Measurements from ENCODE around the gene PPP1R26. TPM values are rescaled to one million over a fixed set of nuclear protein-coding genes. Genes with fewer than 3 reads are reported as not detected.
"Not testable (repeated sequence)": the region's sequence is repeated elsewhere in the genome, so short reads cannot be mapped to it uniquely, and the experiment has no call there.

Gene PPP1R26
- total and polyA plus RNA-seq, 7 donors, result 2.0 to 9.5 (median 3.8) TPM

DNA sequence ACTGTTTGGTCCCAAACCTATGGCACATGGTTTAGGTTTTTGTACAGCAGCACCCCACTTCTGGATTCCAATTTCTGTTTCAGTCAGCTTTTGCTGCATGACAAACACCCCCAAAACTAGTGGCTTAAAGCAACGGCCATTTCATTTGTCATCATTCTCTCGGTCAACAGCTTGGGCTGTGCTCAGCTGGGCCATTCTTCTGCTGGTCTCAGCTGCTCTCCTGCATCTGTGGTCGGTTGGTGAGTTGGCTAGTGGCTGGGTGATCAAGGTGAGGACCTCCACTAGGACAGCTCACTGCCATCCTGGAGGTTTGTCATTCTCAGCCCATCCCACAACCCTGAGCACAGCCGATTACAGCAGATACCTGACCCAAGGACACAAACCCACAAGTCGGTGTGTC, 24.8 kb upstream of the PPP1R26 start:
- no peaks in the 10 kb centered on the region for H3K9me3 ChIP-seq
- no peak overlapping the region for H3K4me3 ChIP-seq
- H3K4me1 ChIP-seq, result no peaks in the 10 kb centered on the region
- peaks cover 0 to 15% (median 4%) of the 10 kb centered on the region in 3 donors for H3K27me3 ChIP-seq (ENCODE audit: insufficient read depth in 3 of 3, low read length in 2 of 3)
- no peak overlapping the region for H3K27ac ChIP-seq
- TF ChIP-seq, protein P1, sequence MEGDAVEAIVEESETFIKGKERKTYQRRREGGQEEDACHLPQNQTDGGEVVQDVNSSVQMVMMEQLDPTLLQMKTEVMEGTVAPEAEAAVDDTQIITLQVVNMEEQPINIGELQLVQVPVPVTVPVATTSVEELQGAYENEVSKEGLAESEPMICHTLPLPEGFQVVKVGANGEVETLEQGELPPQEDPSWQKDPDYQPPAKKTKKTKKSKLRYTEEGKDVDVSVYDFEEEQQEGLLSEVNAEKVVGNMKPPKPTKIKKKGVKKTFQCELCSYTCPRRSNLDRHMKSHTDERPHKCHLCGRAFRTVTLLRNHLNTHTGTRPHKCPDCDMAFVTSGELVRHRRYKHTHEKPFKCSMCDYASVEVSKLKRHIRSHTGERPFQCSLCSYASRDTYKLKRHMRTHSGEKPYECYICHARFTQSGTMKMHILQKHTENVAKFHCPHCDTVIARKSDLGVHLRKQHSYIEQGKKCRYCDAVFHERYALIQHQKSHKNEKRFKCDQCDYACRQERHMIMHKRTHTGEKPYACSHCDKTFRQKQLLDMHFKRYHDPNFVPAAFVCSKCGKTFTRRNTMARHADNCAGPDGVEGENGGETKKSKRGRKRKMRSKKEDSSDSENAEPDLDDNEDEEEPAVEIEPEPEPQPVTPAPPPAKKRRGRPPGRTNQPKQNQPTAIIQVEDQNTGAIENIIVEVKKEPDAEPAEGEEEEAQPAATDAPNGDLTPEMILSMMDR (IDR thresholded peaks at IDR 0.05), result no peak
- WGBS, 3 donors, result 84 to 88% (median 88%) methylated on average over 5 of the region's 5 CpGs
- intact Hi-C loops (cut with DNase I), result no loop called here
- ATAC-seq, result no peak
- DNase-seq, result no peak
- no peaks in the 10 kb centered on the region for H3K36me3 ChIP-seq (ENCODE audit: insufficient read depth in 1 of 2, low read depth in 1 of 2)

DNA sequence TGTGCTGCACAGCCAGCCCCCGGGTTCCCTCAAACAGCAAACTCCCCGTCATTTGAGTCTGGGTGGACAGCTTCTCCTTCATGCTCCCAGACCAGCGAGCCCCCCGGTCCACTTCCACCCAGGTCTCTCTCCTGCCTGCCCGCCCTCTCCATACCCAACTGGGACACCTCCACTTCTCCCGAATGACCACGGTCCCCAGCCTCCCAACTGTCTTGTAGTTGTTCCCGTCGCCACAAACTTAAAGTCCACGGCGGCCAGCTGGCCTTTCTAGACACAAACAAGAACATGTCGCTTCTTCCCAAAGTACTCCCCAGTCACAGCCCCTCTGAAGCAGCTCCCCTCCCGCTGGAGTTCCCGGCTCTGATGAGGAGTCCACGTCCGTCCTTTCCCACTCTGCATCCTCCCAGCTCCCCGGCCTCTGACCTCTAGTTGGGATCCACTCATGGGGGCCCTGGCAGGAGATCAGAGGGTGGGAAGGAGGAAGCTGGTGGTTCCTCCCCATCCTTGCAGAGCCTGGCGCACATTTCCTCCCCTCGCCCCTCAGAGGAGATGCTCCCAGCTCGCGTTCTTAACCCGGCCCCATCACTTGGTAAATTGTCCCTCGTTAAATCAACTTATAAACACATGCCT, 24.1 kb upstream of the PPP1R26 start:
- intact Hi-C loops (cut with DNase I), result no loop called here
- DNase-seq (no peak), ATAC-seq (no peak)
- no peak overlapping the region for H3K27ac ChIP-seq
- H3K4me1 ChIP-seq, result no peaks in the 10 kb centered on the region
- H3K27me3 ChIP-seq (ENCODE audit: insufficient read depth in 3 of 3, low read length in 2 of 3), result peaks cover 0 to 23% (median 10%) of the 10 kb centered on the region in 3 donors
- 73 to 76% (median 73%) methylated on average over 23 of the region's 23 CpGs for WGBS, 3 donors
- no peak overlapping the region for H3K4me3 ChIP-seq
- H3K9me3 ChIP-seq, result no peaks in the 10 kb centered on the region
- no peaks in the 10 kb centered on the region for H3K36me3 ChIP-seq (ENCODE audit: insufficient read depth in 1 of 2, low read depth in 1 of 2)
- TF ChIP-seq, protein P1 (IDR thresholded peaks at IDR 0.05), result no peak

GRCh38 chr9:135456436-135457104, 23.0 kb upstream of the PPP1R26 start:
- 54 to 57% (median 55%) methylated on average over 19 of the region's 19 CpGs for WGBS, 3 donors
- Histone ChIP-seq H3K36me3 (ENCODE audit: insufficient read depth in 1 of 2, low read depth in 1 of 2) (no peaks in the 10 kb centered on the region), H3K4me1 (no peaks in the 10 kb centered on the region), H3K27ac (no peak overlapping the region), H3K4me3 (no peak overlapping the region), H3K27me3 (ENCODE audit: insufficient read depth in 3 of 3, low read length in 2 of 3) (peaks cover 0 to 29% (median 10%) of the 10 kb centered on the region in 3 donors), H3K9me3 (no peaks in the 10 kb centered on the region)
- intact Hi-C loops (cut with DNase I), result no loop called here
- DNase-seq (no peak), ATAC-seq (no peak)
- TF ChIP-seq, protein P1 (IDR thresholded peaks at IDR 0.05), result no peak

DNA sequence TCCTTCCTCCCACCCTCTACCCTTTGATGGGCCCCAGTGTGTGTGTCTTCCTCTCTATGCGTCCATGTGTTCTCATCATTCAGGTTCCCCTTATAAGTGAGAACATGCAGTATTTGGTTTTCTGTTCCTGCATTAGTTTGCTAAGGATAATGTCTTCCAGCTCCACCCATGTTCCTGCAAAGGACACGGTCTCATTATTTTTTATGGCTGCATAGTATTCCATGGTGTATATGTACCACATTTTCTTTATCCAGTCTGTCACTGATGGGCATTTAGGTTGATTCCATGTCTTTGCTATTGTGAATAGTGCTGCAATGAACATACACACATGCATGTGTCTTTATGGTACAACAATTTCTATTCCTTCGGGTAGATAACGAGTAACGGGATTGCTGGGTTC, 21.1 kb upstream of the PPP1R26 start:
- H3K27ac ChIP-seq; H3K4me1 ChIP-seq; intact Hi-C loops (cut with DNase I); DNase-seq; ATAC-seq; H3K4me3 ChIP-seq; H3K9me3 ChIP-seq; H3K36me3 ChIP-seq (ENCODE audit: insufficient read depth in 1 of 2, low read depth in 1 of 2): not testable (repeated sequence)
- WGBS, 3 donors, result 92 to 93% (median 93%) methylated on average over 5 of the region's 5 CpGs
- peaks cover 0 to 41% (median 10%) of the 10 kb centered on the region in 3 donors for H3K27me3 ChIP-seq (ENCODE audit: insufficient read depth in 3 of 3, low read length in 2 of 3)

DNA sequence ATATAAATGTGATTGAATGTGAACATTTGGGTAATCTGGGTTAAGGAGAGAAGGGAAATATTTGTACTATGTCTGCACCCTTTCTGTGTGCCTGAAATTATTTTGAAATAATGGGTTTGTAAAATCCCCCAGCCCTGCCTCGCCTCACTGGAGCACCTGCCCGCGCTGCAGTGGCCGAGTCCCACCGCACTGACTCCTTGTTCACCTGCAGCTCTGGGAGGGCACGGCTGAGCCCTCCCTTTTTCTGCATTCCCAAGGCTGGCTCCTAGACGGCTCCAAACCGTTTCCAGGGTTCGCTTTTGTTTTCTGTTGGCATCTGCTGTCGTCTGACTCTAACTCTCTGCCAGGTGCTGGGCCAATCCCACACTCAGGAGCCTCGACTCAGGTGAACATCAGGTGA, 17.6 kb upstream of the PPP1R26 start:
- ATAC-seq, result no peak
- DNase-seq, result no peak
- intact Hi-C loops (cut with DNase I), result no loop called here
- WGBS, 3 donors, result 73 to 85% (median 74%) methylated on average over 11 of the region's 11 CpGs
- TF ChIP-seq, protein P1 (IDR thresholded peaks at IDR 0.05), result no peak
- H3K36me3 ChIP-seq (ENCODE audit: insufficient read depth in 1 of 2, low read depth in 1 of 2), result no peaks in the 10 kb centered on the region
- no peaks in the 10 kb centered on the region for H3K9me3 ChIP-seq
- no peaks in the 10 kb centered on the region for H3K4me1 ChIP-seq
- no peak overlapping the region for H3K4me3 ChIP-seq
- H3K27ac ChIP-seq, result no peak overlapping the region
- H3K27me3 ChIP-seq (ENCODE audit: insufficient read depth in 3 of 3, low read length in 2 of 3), result peaks cover 0 to 36% (median 7%) of the 10 kb centered on the region in 3 donors
